ENCODE measurements around the gene NUDC.

Gene NUDC

GRCh38 chr1:26991310-26992116 is 70.0 kb downstream of the NUDC start:
- no peak for DNase-seq (ENCODE audit: low read depth)

GRCh38 chr1:26993237-26994019 is 71.9 kb downstream of the NUDC start, which contains the start of gene TRNP1:
TSS of gene TRNP1 (plus strand) at chr1:26993692. CDS start at chr1:26993787, 95 bp downstream.
- no peak for DNase-seq (ENCODE audit: low read depth)

DNA sequence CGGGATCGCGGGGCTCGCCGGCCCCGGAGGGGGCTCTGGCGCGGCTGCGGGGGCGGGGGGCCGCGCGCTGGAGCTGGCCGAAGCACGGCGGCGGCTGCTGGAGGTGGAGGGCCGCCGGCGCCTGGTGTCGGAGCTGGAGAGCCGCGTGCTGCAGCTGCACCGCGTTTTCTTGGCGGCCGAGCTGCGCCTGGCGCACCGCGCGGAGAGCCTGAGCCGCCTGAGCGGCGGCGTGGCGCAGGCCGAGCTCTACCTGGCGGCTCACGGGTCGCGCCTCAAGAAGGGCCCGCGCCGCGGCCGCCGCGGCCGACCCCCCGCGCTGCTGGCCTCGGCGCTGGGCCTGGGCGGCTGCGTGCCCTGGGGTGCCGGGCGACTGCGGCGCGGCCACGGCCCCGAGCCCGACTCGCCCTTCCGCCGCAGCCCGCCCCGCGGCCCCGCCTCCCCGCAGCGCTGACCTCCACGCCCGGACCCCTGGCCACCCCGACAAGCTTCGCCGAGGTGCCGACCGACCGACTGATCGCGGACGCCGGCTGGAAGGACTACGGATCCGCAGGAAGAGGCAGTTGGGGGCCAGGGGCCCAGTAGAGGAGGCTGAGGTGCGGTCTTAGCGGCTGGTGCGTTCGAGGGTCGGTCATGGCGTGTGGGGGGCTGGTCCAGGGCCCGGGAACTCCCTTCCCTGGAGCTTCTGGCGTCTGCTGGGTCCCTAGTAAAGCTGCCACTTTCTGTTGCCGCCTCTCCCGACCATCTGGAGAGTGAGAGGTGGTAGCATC is 72.7 kb downstream of the NUDC start:
- DNase-seq (ENCODE audit: low read depth), result no peak

DNA sequence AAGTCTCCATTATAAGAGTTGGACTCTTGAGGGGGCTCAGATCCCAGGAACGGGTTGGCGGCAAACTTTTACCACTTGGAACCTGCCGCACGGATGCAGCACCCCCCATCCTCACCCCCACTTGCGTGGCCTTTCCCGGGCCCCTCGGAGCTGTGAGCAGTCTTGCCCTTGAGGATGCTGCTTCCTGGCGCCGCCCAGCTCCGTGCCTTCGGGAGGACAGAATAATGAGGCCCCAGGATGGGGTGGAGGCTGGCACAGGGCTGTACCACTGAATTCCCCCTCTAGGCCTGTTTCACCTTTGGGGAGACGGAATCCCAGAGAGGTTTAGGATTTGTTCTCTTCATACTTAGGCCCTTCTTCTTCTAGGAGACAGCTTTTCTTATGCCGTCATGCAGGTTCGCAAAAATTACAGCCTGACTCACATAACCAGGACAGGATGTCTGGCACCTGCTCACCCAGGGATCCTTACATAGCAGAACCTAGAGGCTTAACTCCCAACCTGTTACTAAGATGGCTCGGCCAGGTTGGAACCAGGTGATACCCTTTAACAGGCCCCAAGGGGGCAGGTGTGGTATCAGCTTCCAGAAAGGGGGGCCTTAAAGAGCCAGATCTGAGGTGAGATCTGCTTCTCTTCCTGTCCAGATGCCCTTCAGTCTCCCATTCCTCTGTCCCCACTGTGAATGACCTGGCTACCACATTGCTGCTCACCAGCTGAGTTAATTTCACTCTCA is 73.4 kb downstream of the NUDC start:
- no peak for DNase-seq (ENCODE audit: low read depth)

DNA sequence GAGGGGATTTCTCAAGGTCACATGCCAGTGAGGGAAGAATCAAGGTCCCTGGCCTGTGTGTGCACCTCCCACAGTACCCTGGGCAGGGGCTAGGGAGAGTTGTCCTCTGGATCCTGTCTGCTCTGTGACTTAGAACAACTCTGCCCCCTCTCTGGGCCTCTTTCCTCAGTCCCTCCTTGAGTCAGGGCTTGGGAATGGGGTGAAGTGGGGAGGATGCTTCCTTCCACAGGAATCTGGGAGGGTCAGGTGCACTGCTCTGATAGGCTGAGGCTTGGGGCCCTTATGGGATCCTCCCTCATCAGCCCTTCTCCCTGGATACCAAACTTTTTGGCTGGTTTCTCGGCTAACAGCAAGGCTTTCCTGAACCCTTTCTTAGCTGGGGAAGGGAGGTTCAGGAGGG is 74.5 kb downstream of the NUDC start:
- no peak for DNase-seq (ENCODE audit: low read depth)

All from non-pigmented ciliary epithelial cell (primary cell).